GM21723 (cell line): ENCODE results near the gene ST3GAL3.

Source experiments
- ATAC-seq: cut with Tn5 transposase; IDR thresholded peaks from one replicate; pipeline ENCODE4 v1.9.1; 2021; ENCODE audit warnings: mild to moderate bottlenecking, moderate library complexity; ENCODE audit not compliant: unreplicated experiment

Gene ST3GAL3

DNA sequence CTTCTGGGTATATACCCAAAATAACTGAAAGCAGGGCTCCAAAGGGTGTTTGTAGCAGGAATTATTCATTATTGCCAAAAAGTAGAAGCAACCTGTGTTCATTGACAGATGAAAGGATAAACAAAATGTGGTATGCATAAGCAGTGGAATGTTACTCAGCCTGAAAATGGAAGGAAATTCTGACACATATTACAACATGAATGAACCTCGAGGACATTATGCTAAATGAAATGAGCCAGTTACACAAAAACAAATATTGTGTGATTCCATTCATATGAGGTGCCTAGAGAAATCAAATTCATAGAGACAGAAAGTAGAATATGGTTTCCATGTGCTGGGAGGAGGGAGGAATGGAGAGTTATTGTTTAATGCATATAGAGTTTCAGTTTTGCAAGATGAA lies 140.0 kb downstream of the ST3GAL3 start:
- ATAC-seq = no peak

DNA sequence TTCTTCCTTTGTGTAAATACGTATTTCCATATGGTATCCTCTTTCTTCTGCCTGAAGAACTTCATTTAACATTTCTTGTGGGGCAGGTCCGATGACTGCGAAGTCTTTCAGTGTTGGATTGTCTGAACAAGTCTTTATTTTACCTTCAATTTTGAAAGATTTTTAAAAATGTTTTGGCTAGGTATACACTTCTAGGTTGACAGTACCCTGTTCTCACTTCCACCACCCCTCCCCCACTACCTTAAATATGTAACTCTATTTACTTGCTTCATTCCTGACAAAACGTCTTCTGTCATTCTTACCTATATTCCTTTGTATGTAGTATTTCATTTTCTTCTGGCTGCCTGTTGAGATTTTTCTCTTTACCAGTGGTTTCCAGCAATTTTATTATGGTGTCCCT lies 140.5 kb downstream of the ST3GAL3 start:
- ATAC-seq = no peak

DNA sequence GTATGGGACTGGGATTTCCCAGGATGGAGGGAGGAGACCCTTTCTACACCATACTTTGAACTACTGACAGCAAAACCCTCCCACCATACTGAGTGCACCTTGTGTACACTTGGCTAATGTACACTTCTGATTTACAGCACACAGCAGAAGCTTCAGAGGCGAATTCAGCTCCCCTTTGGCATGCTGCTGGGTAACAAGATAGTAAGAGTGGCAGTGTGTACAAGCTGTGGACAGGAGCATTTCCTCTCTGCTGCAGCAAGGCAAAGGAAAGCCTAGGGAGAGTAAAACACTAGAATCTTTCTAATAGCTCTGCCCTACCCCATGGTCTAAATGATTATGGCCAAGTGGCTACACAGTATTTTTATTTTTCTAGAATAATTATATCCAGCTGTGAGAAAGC lies 142.3 kb downstream of the ST3GAL3 start:
- ATAC-seq = no peak

DNA sequence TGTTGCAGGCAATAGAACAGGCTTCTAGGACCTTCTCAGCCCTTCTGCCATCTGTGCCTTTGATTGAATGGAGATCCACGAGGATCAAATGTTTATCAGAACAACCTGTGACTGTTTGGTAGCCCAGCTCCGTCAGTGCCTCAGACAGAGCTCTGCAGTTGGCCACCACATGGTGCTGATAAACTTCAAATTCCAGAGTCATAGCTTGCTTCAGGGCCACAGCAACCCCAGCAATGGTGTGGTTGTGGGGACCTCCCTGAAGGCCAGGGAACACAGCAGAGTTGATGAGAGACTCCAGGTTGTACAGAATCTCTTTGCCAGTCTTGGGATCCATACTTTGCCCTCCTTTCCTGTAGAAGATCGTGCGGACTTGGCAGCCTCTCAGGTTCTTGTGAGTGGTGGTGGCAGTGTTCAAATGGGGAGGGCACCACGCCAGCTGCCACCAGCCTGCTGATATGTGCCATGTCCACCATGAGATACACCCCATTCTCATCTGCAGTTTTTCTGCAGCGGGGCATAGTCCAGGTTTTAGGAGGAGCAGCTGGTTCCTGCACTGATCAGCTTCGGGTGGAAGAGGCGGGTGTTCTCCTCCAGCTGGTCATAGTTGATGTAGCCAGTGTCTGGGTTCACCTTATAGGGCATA lies 143.4 kb downstream of the ST3GAL3 start:
- no peak for ATAC-seq

DNA sequence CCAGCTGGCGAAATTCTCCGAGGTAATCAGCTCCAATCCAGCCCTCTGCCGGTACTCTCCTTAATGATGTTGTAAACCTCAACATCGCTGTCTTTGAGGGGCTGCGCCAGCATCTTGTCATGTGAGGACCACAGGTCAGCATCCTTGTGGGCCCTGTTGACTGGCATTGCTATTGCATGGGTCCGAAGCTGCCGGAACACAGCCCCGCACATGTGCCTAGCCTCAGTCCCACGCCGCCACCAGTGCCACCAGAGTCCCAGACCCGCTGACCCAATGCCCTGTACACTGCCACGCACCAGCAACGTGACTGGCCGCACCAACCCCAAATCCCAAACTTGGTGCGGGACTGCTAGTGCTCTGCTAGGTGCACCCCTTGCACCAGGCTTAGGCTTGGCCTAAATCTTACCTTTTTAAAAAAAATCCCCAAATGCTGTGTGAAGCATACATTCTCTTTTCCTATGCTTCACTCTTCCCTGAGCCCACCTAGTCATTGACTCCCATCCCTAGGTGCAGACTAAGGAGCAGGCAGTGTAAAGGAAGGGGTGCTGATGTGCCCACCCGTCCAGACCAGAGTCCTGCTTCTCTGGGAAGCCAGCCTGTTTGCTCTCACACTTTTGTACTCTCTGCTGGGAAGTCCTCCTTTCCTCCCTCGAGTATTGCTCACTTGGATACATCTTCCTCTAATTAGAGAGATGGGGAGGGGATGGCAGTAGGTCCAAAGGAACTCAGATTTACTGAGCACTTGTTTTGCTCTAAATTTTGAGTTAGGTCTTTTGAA lies 144.4 kb downstream of the ST3GAL3 start:
- ATAC-seq = no peak

DNA sequence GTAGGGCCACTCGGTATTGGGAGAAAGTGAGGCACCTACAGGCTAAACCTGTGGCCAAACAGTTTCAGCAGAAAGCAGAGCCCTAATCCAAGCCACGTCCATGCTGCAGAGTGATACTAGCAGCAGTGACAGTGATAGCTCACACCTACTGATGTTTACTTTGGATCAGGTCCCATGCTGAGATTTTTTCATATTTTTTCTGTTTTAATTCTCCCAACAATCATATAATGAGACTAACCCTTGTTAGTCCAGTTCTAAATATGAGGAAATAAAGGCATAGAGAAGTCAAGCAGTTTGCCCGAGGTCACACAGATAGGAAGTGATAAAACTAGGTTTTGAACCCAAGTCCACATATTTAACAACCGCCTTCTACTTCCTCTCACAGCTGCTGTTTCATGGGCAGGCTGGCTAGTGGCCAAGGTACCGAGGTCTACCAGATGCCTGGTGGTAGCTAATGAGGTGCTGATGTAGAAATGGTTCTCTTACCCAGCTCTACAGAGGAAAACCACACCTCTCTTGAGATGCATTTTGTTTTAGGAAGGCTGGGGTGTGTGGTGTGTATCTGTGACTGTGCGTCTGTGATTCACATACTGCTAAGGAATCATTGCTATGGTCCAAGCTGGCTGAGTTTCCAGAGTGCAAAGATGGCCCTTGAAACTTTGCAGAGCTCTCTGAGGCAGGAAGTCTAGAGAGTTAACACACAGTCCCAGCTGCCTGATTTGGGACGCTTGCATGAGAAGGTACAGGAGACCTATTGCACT lies 146.0 kb downstream of the ST3GAL3 start:
- ATAC-seq = no peak

DNA sequence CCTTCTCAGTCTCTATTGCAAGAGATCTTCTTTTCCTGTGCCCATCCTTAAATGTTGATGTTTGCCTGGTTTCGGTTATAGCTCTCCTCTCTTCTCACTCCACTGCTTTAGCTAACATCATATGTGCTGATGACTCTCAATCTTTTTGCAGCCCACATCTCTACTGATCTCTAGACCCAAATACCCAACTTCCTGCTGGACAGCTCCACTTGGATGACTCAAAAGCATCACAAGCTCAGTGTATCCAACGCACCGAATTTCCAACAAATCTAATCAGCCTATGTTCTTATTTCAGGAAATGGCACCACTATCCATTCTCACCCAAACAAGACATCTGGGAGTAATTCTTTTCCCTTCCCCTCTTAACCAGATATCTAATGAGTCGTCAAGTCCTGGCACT lies 147.1 kb downstream of the ST3GAL3 start:
- ATAC-seq = no peak

DNA sequence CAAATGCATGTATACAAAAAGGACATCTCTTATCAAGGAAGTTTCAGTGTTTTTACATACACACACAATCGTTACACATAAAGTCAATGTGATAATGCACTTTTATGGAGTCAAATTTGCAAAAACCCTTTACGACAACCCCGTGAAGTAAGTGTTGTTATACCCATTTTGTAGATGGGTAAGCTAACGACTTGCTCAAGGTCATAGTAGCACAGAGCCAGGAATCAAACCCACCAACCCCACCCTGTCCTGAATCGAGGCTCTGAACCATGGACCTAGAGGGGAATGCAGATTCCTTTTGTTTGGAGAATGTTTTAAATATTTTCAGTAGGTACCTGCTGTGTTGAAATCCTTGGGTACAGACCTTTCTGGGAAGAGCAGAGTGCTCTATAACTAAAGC lies 148.9 kb downstream of the ST3GAL3 start:
- ATAC-seq = no peak

DNA sequence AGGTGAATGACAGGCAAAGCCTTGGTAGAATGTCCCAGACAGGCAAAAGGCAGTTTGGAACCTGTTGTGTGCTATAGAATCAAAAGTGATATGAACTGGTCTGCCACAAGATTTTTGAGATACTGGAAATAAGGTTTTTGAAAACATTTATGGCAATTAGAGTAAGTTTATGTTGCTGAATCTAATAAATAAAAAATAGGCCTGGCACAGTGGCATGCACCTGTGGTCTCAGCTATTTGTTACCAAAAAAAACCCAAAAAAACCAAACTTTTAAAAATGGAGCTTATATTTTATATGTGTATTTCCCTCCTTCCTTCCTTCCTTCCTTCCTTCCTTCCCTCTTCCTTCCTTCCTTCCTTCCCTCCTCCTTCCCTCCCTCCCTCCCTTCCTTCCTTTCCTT lies 149.8 kb downstream of the ST3GAL3 start:
- ATAC-seq = no peak

DNA sequence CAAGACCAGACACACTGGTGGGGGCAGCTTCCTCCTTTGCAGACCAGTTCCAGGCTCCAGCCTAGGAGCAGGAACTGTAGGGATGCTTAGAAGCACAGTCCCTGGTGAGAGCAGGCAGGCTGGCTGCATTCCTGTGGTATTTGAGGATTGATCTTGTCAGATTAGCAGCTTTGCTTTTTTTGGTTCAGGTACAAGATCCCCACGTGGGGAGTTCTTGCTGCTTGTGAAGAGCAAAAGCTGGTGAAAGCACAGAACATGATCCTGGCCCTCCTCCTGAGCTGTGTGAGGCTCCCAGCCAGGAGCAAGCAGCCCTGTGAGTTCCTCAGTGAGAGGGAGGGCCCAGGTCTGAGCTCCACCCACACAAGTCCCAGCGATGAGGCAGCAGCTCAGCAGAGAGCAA lies 151.0 kb downstream of the ST3GAL3 start:
- no peak for ATAC-seq

DNA sequence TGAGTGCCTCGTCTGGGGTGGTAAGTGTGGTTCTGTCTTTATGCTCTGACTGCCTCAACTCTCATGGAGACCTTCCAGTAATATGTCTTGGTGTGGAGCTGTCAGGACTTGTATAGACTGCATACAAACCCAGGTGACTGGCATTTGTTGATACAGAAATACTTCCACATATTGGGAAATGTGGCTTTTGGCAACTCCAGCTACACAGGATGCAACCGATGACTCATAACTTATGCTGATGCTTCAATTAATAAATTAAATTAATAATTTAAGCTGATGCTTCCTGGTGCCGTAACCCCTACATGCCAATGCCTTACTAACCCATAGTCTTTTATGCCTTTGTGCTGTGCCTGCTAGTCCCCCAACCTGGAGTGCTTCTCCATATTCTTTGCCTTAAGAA lies 154.0 kb downstream of the ST3GAL3 start:
- no peak for ATAC-seq

DNA sequence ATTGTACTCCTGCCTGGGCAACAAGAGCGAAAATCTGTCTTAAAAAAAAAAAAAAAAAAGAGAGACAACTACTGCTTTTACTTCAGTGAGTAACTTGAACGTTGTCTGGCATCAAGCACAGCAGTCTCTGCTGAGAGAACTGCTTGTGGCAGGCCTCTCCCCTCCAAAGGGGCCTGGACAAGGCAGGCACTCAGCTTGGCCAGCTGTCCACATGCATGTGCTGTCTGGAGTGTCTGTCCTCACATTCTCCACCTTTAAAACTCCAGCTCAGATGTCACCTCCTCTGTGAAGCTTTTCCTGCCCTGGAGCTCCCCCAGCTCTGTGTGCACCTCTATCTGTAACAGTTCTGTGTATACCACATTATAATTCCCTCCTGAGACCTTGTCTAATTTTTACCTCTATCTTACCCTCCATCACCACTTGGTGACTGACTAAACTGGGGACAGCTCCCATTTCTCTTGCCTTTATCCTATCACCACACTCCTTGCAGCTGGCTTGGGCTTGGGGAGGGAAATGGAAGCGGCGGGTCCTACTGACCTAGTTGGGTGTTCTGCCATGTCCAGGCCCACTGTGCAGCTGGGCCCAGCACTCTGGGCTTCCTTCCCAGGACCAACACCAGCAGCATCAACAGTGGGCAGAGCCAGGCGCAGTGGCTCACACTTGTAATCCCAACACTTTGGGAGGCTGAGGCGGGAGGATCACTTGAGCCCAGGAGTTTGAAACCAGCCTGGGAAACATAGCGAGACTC lies 154.8 kb downstream of the ST3GAL3 start:
- no peak for ATAC-seq

DNA sequence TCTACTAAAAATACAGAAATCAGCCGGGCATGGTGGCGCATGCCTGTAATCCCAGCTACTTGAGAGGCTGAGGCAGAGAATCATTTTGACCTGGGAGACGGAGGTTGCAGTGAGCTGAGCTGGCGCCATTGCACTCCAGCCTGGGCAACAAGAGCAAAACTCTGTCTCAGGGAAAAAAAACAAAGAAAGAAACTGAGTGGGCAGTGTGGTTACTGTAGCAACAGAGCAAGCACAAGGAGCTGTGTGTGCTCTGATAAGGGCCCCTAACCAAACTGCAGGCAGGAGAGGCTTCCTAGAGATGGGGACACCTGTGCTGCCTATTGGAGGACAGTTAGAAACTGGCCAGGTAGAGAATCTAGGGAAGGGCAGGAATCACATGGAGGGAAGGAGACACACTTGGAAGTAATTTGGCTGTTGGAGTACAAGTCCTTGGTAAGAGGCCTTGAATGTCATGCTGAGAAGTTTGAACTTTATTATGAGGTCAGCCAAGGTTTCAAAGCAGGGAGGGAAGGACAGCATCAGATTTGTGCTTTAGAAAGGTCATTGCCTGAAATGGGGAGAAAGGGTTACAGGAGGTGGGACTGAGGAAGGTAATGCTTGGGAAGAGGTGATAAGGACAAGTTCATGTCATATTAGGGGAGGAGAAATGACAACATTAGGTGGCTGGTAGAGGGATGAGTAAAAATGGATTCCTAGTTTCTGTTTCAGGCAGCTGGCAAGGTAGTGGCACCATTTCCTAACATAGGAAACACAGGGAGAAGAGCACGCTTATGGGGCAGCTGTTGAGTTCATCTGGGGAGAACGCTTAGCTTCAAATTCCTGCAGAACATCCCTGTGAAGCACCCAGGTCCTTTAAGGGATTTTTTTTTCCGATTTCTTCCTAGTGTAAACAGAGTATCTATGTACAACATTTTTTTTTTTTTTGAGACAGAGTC lies 157.0 kb downstream of the ST3GAL3 start:
- ATAC-seq = no peak

DNA sequence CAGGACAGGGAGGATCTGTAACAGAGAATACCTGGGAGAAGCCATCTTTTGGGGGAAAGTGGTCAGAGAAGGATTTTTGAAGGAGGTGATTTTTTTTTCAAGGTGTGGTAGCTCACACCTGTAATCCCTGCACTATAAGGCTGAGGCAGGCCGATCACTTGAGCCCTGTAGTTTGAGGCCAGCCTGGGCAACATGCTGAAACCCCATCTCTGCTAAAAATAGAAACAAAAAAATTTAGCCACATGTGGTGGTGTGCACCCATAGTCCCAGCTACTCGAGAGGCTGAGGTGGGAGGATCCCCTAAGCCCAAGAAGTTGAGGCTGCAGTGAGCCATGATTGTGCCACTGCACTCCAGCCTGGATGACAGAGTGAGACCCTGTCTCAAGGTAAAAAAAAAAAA lies 158.9 kb downstream of the ST3GAL3 start:
- ATAC-seq = no peak

DNA sequence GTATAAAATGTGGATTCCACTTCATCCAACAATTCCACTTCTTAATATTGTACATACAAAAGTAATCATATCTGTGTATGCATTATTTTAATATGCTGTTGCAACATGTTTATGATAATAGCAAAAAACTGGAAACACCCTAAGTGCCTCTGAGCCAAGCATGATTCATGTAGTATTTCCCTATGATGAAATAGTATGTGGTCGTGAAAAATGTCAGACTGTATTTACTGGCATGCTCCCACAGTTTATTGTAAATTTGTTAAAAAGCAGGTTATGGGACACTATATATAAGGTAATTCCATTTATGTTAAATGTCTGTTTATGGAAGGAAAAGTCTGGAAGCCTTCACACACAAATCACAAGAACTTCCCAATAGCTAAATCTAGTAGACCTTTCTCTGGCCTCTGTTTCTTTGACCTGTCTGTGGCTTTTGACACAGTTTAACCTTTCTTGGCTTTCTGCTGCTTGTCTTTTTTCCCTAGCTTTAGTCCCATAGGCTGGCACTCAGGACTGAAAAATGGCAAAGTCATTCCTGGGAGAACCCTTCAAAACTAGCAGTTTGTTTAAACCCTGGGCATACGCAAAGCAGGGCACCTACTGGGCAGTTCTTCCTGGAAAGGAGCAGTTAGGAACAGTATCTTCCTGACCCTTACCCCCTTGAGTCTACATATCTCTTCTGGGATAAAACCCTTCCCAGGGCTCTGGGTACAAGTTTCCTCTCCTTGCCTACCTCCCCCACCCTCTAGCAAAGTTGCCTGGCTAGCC lies 160.8 kb downstream of the ST3GAL3 start:
- ATAC-seq = no peak

DNA sequence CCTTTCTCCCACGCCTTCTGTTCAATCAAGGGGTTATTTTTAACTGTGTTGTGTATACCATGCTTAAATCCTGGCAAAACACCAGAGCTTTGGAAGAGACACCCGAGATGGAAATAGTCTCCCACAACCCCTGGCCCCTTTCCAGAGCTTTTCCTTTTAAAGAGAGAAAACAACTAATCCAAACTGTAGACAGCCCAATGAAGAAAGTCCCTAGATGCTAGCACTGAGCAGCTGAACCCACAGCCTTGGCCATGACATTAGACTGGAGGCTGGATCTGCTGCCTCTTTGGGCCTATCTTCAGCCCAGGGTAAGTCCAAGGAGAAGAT lies 161.4 kb downstream of the ST3GAL3 start:
- ATAC-seq = no peak

DNA sequence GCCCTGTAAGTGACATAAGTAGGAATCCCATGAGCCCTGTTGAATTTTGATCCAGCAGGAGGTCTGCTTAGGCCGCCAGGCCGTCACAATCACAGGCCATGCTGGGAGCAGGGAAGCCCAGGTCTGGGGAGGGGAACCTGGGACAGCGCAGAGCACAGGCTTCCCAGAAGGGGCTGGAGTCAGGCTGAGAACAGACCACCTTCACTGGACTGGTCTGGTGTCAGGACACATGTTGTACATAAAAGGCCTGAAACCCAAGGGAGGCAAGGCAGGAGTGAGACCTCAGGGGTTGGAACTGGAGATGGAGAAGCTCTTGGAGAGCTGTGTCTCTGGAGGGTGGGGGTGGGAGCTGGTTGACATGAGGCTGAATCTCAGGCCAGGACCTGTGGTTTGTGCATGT lies 163.0 kb downstream of the ST3GAL3 start:
- no peak for ATAC-seq

DNA sequence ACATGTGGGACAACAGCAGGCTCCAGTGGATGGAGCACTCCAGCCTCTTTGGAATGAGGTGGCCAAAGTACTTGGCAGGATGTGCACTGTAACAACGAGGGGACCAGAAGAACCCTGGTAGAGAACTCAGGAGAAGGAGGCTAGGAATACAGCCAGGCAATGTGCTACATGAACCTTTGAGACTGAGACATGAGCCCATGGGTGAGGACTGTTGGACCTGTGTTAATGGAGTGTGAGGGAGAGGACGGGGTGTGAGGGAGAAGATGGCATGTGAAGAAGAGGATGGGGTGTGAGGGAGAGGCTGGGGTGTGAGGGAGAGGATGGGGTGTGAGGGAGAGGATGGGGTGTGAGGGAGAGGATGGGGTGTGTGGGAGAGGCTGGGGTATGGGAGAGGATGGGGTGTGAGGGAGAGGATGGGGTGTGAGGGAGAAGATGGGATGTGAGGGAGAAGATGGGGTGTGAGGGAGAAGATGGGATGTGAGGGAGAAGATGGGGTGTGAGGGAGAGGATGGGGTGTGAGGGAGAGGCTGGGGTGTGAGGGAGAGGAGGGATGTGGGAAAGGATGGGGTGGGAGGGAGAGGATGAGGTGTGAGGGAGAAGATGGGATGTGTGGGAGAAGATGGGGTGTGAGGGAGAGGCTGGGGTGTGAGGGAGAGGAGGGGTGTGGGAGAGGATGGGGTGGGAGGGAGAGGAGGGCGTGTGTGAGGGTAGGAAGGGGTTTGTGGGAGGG lies 164.0 kb downstream of the ST3GAL3 start:
- no peak for ATAC-seq

DNA sequence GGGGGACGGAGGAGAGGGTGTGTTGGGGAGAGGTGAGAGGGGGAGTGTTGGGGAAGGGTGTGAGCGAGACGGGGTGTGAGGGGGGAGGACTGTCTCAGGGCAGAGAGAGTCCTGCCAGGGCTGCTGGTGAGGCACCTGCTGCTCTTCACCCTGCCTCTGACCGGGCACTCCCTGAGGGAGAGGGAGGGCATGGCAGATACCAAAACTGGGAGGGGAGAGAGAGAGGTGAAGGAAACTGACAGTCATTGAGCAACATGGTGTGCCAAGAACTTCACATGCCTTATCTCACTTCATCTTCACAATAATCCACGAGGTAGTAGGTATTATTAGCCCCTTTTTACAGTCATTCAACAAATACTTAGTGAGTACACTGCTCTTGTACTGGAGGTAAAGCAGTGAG lies 164.9 kb downstream of the ST3GAL3 start:
- ATAC-seq = no peak
